Lung (tissue), 12 donors: ENCODE results near the gene CLEC19A. TPM values are rescaled to one million over a fixed set of nuclear protein-coding genes. Genes with fewer than 3 reads are reported as not detected.

Source experiments
- ATAC-seq: fragments of 200-7000 bp; cut with Tn5 transposase; one replicate; pipeline ENCODE4 v1.9.1; 2020; ENCODE audit warnings: moderate number of reproducible peaks; ENCODE audit not compliant: insufficient read depth, low FRiP score
- DNase-seq, 3 donors: peaks; one replicate each; pipeline ENCODE4 v3.0.0-alpha.2; 2013 to 2017
- H3K27ac ChIP-seq, 2 donors: one replicate each; pipeline ENCODE4 v1.5.1; 2013; ENCODE audit warnings: mild to moderate bottlenecking in 2 of 2, moderate library complexity in 2 of 2, control low read depth in 1 of 2, inconsistent platforms in 1 of 2, low read depth in 1 of 2, low read length in 1 of 2
- H3K27me3 ChIP-seq, 3 donors: one replicate each; pipeline ENCODE4 v1.5.1; 2013; ENCODE audit warnings: low read length in 2 of 3; ENCODE audit not compliant: control insufficient read depth in 3 of 3, insufficient read depth in 3 of 3
- H3K36me3 ChIP-seq, 4 donors: one replicate each; pipeline ENCODE4 v1.5.1; 2013; ENCODE audit warnings: low read length in 4 of 4, mild to moderate bottlenecking in 1 of 4, moderate library complexity in 1 of 4; ENCODE audit not compliant: control insufficient read depth in 4 of 4, insufficient read depth in 4 of 4
- H3K4me1 ChIP-seq, 5 donors: one replicate each; pipeline ENCODE4 v1.5.1; 2013; ENCODE audit warnings: low read length in 5 of 5, mild to moderate bottlenecking in 2 of 5, moderate library complexity in 1 of 5; ENCODE audit not compliant: control insufficient read depth in 5 of 5, insufficient read depth in 5 of 5
- H3K4me3 ChIP-seq: one replicate; pipeline ENCODE4 v1.5.1; 2013; ENCODE audit warnings: mild to moderate bottlenecking, control low read depth, moderate library complexity
- H3K9ac ChIP-seq, 2 donors: one replicate each; pipeline ENCODE4 v1.5.1; 2013; ENCODE audit warnings: low read length in 2 of 2, control low read depth in 1 of 2; ENCODE audit not compliant: insufficient read depth in 1 of 2
- H3K9me3 ChIP-seq, 4 donors: one replicate each; pipeline ENCODE4 v1.5.1; 2013; ENCODE audit warnings: low read length in 3 of 4, mild to moderate bottlenecking in 1 of 4, moderate library complexity in 1 of 4; ENCODE audit not compliant: control insufficient read depth in 4 of 4, insufficient read depth in 3 of 4
- CTCF ChIP-seq: IDR thresholded peaks from 2 replicates; pipeline ENCODE4 v1.5.1; 2012; ENCODE audit warnings: mild to moderate bottlenecking; ENCODE audit errors: control extremely low read depth, extremely low read depth
- WGBS, 2 donors: extraction: QIAGEN DNeasy Blood & Tissue Kit; methylation state at CpG; one replicate each; pipeline ENCODE4 v1.1.7; 2013; 5-methylcytosine and 5-hydroxymethylcytosine counted together
- polyA plus RNA-seq, 2 donors: library from polyadenylated mRNA; stranded (reverse); fragments of 200-250 nt; gene quantifications; one replicate each; pipeline ENCODE4 v1.2.1, GENCODE V29; 2013
- total RNA-seq, 2 donors: library from RNA; depleted of rRNA in 1 of 2; stranded (reverse); fragments of >200 nt in 1 of 2; gene quantifications; one replicate each; pipeline ENCODE4 v1.2.1, GENCODE V29; 2014 to 2021
- donor health status: control.
- donor health status: control.
- donor health status: Bipolar disorder and iron deficiency.
- donor health status: healthy.
- donor health status: DM: yes; HTN: yes; CAD: no.

The CLEC19A gene
- total and polyA plus RNA-seq, 4 donors, result 0.02 TPM; not detected in 3

- TF ChIP-seq CTCF, result no peak
- Histone ChIP-seq H3K9me3 (no peaks in the 10 kb centered on the region), H3K4me1 (no peaks in the 10 kb centered on the region), H3K36me3 (no peaks in the 10 kb centered on the region), H3K4me3 (no peak overlapping the region), H3K27ac (no peak overlapping the region), H3K9ac (no peak overlapping the region), H3K27me3 (no peaks in the 10 kb centered on the region)
- no peak for DNase-seq
- 65 to 69% methylated on average over 2 of the region's 2 CpGs for WGBS, 2 donors
- ATAC-seq, result no peak
These were observed 14.0 kb downstream of the CLEC19A start for GRCh38 chr16:19299565-19299964.

GRCh38 chr16:19301931-19302330 is 16.4 kb downstream of the CLEC19A start:
- Histone ChIP-seq H3K9me3 (no peaks in the 10 kb centered on the region), H3K27me3 (no peaks in the 10 kb centered on the region), H3K36me3 (no peaks in the 10 kb centered on the region), H3K27ac (no peak overlapping the region), H3K4me3 (no peak overlapping the region), H3K9ac (no peak overlapping the region), H3K4me1 (no peaks in the 10 kb centered on the region)
- ATAC-seq (no peak), DNase-seq (no peak)
- TF ChIP-seq CTCF, result no peak
- WGBS, 2 donors, result 0 to 38% methylated on average over 1 of the region's 1 CpG

GRCh38 chr16:19304750-19305149 is 19.2 kb downstream of the CLEC19A start:
- H3K36me3 ChIP-seq, result no peaks in the 10 kb centered on the region
- no peak for TF ChIP-seq CTCF
- no peaks in the 10 kb centered on the region for H3K4me1 ChIP-seq
- 21 to 55% methylated on average over 2 of the region's 2 CpGs for WGBS, 2 donors
- H3K27me3 ChIP-seq, result no peaks in the 10 kb centered on the region
- DNase-seq, result no peak
- no peak overlapping the region for H3K9ac ChIP-seq
- H3K4me3 ChIP-seq, result no peak overlapping the region
- H3K27ac ChIP-seq, result no peak overlapping the region
- H3K9me3 ChIP-seq, result no peaks in the 10 kb centered on the region
- no peak for ATAC-seq

- WGBS, 2 donors, result 92 to 99% methylated on average over 2 of the region's 2 CpGs
- no peak for TF ChIP-seq CTCF
- no peaks in the 10 kb centered on the region for H3K36me3 ChIP-seq
- DNase-seq, result no peak
- H3K4me3 ChIP-seq, result no peak overlapping the region
- ATAC-seq, result no peak
- no peaks in the 10 kb centered on the region for H3K27me3 ChIP-seq
- H3K27ac ChIP-seq, result no peak overlapping the region
- no peaks in the 10 kb centered on the region for H3K4me1 ChIP-seq
- H3K9ac ChIP-seq, result no peak overlapping the region
- H3K9me3 ChIP-seq, result no peaks in the 10 kb centered on the region
These were observed 19.9 kb downstream of the CLEC19A start for GRCh38 chr16:19305443-19305842.
